ENCODE measurements around the gene RCSD1.
A peak's percentile ranks its signal among the peaks of the same experiment; 100 is the strongest.

RCSD1 gene

GRCh38 chr1:167643441-167643840, 13.4 kb downstream of the RCSD1 start:
- no peak for DNase-seq (ENCODE audit: low read depth)

GRCh38 chr1:167644551-167644950, 14.5 kb downstream of the RCSD1 start:
- DNase-seq (ENCODE audit: low read depth): no peak

- no peak for DNase-seq (ENCODE audit: low read depth)
Measured at GRCh38 chr1:167645140-167645541, 15.1 kb downstream of the RCSD1 start.

- no peak for DNase-seq (ENCODE audit: low read depth)
Measured at GRCh38 chr1:167645625-167646414, 15.8 kb downstream of the RCSD1 start.

- DNase-seq (ENCODE audit: low read depth): no peak
Measured at GRCh38 chr1:167648252-167648849, 18.3 kb downstream of the RCSD1 start.

- DNase-seq (ENCODE audit: low read depth): no peak
Measured at GRCh38 chr1:167648978-167649744, 19.1 kb downstream of the RCSD1 start.

GRCh38 chr1:167650269-167651160, 20.5 kb downstream of the RCSD1 start:
- DNase-seq (ENCODE audit: low read depth): no peak

- DNase-seq (ENCODE audit: low read depth): no peak
Measured at GRCh38 chr1:167651161-167651693, 21.2 kb downstream of the RCSD1 start.

- no peak for DNase-seq (ENCODE audit: low read depth)
Measured at GRCh38 chr1:167654975-167655575, 25.0 kb downstream of the RCSD1 start.

GRCh38 chr1:167656657-167657056, 26.6 kb downstream of the RCSD1 start:
- no peak for DNase-seq (ENCODE audit: low read depth)

GRCh38 chr1:167658574-167659328, 28.7 kb downstream of the RCSD1 start:
- DNase-seq (ENCODE audit: low read depth): no peak

- DNase-seq (ENCODE audit: low read depth): no peak
Measured at GRCh38 chr1:167659450-167659849, 29.4 kb downstream of the RCSD1 start.

- DNase-seq (ENCODE audit: low read depth): no peak
Measured at GRCh38 chr1:167659881-167660280, 29.8 kb downstream of the RCSD1 start.

GRCh38 chr1:167661527-167662426, 31.7 kb downstream of the RCSD1 start:
- DNase-seq (ENCODE audit: low read depth): peak; percentile 79

GRCh38 chr1:167663002-167663772, 33.2 kb downstream of the RCSD1 start:
- no peak for DNase-seq (ENCODE audit: low read depth)

- DNase-seq (ENCODE audit: low read depth): no peak
Measured at GRCh38 chr1:167665469-167665868, 35.4 kb downstream of the RCSD1 start.

- DNase-seq (ENCODE audit: low read depth): peak; percentile 79
Measured at GRCh38 chr1:167666416-167666815, 36.4 kb downstream of the RCSD1 start.

- no peak for DNase-seq (ENCODE audit: low read depth)
Measured at GRCh38 chr1:167667536-167667935, 37.5 kb downstream of the RCSD1 start.

- no peak for DNase-seq (ENCODE audit: low read depth)
Measured at GRCh38 chr1:167668108-167668507, 38.1 kb downstream of the RCSD1 start.

Measured in GM04503 (cell line).